ENCODE data around the gene MICAL3. TPM values are rescaled to one million over a fixed set of nuclear protein-coding genes. Genes with fewer than 3 reads are reported as not detected.

Gene MICAL3
- total and polyA plus RNA-seq, 4 donors: 4.4 to 30.7 (median 15.4) TPM

DNA sequence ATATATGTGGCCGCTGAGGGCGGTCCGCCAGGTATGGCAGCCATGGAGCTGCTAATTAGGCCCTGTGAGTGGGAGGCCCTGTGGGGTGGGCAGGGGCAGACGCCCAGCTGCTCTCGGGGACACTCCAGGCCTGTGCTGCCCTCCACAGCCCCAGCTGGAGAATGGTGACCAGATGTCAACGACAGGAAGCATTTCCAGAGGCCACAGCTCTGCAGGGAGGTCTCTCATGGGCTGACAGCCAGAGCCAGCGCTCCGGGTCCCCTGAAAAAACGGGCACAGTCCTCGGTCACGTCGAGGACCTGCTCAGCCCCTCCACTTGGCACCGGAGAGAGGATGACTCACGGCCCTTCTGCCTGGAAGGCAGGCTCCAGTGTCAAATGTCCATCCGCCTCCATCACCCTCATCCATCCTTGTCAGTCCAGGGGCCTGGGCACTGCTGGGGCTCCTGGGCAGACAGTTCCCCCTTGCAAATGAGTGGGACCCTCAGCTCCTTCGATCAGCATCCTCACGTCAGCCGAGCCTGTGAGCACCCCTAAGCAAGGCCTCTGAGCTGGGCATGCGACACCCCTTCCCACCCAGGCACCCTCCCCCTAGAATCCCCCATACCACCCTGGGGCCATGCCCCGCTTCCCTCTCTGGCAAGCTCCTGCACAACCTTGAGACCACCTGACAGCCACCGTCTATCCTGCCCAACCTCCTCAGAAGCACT, 252.0 kb downstream of the MICAL3 start:
- WGBS, 2 donors: 74 to 81% methylated on average over 21 of the region's 21 CpGs
- ATAC-seq (ENCODE audit: insufficient read depth, low FRiP score) (no peak), DNase-seq (no peak)
- Histone ChIP-seq H3K36me3 (ENCODE audit: control insufficient read depth in 4 of 4, insufficient read depth in 4 of 4, low read length in 4 of 4) (no peaks in the 10 kb centered on the region), H3K9me3 (ENCODE audit: control insufficient read depth in 4 of 4, insufficient read depth in 3 of 4, low read length in 3 of 4) (no peaks in the 10 kb centered on the region), H3K9ac (ENCODE audit: insufficient read depth in 1 of 2, low read length in 2 of 2) (peak overlapping the region in 1 of 2 donors; percentile 34), H3K27me3 (ENCODE audit: control insufficient read depth in 3 of 3, insufficient read depth in 3 of 3, low read length in 2 of 3) (no peaks in the 10 kb centered on the region), H3K4me3 (no peak overlapping the region), H3K27ac (ENCODE audit: low read depth in 1 of 2, low read length in 1 of 2) (no peak overlapping the region), H3K4me1 (ENCODE audit: control insufficient read depth in 5 of 5, insufficient read depth in 5 of 5, low read length in 5 of 5) (peaks cover 0 to 16% (median 0%) of the 10 kb centered on the region in 5 donors)
- TF ChIP-seq, protein P1, sequence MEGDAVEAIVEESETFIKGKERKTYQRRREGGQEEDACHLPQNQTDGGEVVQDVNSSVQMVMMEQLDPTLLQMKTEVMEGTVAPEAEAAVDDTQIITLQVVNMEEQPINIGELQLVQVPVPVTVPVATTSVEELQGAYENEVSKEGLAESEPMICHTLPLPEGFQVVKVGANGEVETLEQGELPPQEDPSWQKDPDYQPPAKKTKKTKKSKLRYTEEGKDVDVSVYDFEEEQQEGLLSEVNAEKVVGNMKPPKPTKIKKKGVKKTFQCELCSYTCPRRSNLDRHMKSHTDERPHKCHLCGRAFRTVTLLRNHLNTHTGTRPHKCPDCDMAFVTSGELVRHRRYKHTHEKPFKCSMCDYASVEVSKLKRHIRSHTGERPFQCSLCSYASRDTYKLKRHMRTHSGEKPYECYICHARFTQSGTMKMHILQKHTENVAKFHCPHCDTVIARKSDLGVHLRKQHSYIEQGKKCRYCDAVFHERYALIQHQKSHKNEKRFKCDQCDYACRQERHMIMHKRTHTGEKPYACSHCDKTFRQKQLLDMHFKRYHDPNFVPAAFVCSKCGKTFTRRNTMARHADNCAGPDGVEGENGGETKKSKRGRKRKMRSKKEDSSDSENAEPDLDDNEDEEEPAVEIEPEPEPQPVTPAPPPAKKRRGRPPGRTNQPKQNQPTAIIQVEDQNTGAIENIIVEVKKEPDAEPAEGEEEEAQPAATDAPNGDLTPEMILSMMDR (IDR thresholded peaks at IDR 0.05; ENCODE audit: control extremely low read depth, extremely low read depth): no peak

DNA sequence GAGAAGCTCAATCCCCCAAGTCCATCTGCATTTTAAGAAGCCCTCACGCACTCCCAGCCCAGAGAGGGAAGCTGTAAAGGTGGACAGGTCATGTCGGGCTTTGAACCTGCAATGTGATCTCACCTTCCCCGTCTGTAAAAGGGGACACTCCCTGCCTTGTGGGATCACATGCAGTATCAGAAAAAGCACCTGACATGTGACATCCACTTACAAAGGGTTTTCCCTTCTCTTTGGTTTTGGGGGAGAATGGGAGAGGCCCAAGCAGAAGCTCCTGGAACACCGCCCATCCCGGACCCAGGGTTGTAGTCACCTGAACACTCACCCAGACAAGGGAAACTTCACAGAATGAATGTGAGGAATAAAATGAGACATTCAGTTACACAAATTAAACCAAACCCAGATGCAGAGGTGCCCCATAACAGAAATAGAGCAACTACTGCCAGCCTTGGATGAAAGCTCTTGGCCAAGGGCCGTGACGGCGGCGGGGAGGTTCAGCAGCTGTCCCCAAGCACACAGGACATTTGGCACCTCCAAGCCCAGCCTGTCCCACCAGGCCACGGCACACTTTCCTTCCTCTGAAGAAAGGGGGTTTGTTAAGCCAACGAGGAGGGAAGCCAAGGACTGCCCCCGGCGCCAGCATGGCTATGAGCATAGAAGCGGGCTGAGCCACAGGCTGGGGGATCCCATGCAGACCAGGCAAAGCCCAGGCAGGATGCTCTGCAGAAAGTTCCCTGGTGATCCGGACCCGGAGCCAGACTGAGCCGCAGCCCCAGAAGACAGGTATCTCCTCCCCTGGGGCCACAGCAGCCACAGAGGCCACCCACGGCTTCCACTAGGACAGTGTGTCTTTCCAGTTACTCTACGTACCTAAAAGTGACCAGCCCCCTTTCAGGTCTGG, 253.9 kb downstream of the MICAL3 start:
- ATAC-seq (ENCODE audit: insufficient read depth, low FRiP score): no peak
- Histone ChIP-seq H3K36me3 (ENCODE audit: control insufficient read depth in 4 of 4, insufficient read depth in 4 of 4, low read length in 4 of 4) (no peaks in the 10 kb centered on the region), H3K9me3 (ENCODE audit: control insufficient read depth in 4 of 4, insufficient read depth in 3 of 4, low read length in 3 of 4) (no peaks in the 10 kb centered on the region), H3K27me3 (ENCODE audit: control insufficient read depth in 3 of 3, insufficient read depth in 3 of 3, low read length in 2 of 3) (no peaks in the 10 kb centered on the region), H3K4me3 (no peak overlapping the region), H3K9ac (ENCODE audit: insufficient read depth in 1 of 2, low read length in 2 of 2) (no peak overlapping the region), H3K4me1 (ENCODE audit: control insufficient read depth in 5 of 5, insufficient read depth in 5 of 5, low read length in 5 of 5) (peaks cover 0 to 16% (median 0%) of the 10 kb centered on the region in 5 donors), H3K27ac (ENCODE audit: low read depth in 1 of 2, low read length in 1 of 2) (no peak overlapping the region)
- 84 to 91% methylated on average over 19 of the region's 19 CpGs for WGBS, 2 donors
- TF ChIP-seq, protein P1 (IDR thresholded peaks at IDR 0.05; ENCODE audit: control extremely low read depth, extremely low read depth): no peak
- no peak for DNase-seq

DNA sequence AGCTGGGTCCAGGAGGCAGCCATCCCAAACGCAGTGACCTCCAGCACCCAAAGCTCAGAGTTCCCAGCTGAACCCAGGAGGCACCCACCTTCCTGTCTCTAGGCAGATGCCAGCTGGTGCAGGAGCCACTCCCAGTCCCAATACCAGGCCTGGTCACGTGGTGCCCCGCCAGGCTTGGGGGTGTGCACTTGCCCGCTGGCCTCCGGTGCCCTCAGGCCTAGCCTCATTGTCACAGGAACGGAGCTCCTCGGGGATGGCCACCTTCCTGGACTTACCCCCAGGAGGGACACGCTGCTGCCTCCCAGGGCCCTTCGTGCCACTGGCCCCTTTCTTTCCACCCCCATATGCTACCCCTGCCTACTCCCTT, 254.7 kb downstream of the MICAL3 start:
- H3K9ac ChIP-seq (ENCODE audit: insufficient read depth in 1 of 2, low read length in 2 of 2): no peak overlapping the region
- TF ChIP-seq, protein P1 (IDR thresholded peaks at IDR 0.05; ENCODE audit: control extremely low read depth, extremely low read depth): no peak
- no peak overlapping the region for H3K27ac ChIP-seq (ENCODE audit: low read depth in 1 of 2, low read length in 1 of 2)
- ATAC-seq (ENCODE audit: insufficient read depth, low FRiP score) (no peak), DNase-seq (no peak)
- 81 to 84% methylated on average over 9 of the region's 9 CpGs for WGBS, 2 donors
- no peak overlapping the region for H3K4me3 ChIP-seq
- H3K36me3 ChIP-seq (ENCODE audit: control insufficient read depth in 4 of 4, insufficient read depth in 4 of 4, low read length in 4 of 4): no peaks in the 10 kb centered on the region
- H3K4me1 ChIP-seq (ENCODE audit: control insufficient read depth in 5 of 5, insufficient read depth in 5 of 5, low read length in 5 of 5): peaks cover 0 to 15% (median 0%) of the 10 kb centered on the region in 5 donors
- no peaks in the 10 kb centered on the region for H3K9me3 ChIP-seq (ENCODE audit: control insufficient read depth in 4 of 4, insufficient read depth in 3 of 4, low read length in 3 of 4)
- H3K27me3 ChIP-seq (ENCODE audit: control insufficient read depth in 3 of 3, insufficient read depth in 3 of 3, low read length in 2 of 3): no peaks in the 10 kb centered on the region
